ENCODE data around the gene GRIN2C.

Gene GRIN2C

DNA sequence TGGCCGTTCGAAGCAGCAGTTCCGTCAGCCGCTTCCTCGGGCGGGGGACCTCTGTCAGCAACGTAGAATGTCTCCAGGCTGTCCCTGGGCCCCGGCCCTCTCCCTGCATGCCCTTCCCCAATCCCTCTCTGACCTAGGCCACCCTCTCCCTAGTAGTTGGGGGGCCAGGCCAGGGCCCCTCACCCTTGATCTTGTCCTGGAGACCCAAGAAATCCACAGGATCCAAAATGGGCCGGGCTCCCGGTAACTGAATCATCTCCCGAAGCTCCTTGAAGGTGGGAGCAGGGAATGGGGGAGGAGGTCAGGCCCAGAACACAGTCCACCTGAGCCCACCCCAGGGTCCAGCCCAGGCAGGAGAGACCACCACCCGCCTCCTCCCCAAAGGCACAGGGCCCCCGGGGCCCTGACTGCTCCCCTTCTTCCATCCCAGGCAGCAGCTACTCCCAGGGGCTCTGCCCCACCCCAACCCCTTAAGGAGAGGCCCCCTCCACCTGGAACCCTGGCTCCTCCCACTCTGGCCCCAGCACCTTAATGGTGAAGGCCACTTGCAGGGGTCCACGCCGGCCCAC, 4.7 kb upstream of the GRIN2C start:
- Mint-ChIP-seq H3K4me1 (ENCODE audit: low read depth) (peaks cover 33% of the 10 kb centered on the region), H3K9me3 (no peaks in the 10 kb centered on the region), H3K36me3 (ENCODE audit: low read depth) (no peaks in the 10 kb centered on the region), H3K27me3 (peaks cover 51% of the 10 kb centered on the region), H3K4me3 (no peak overlapping the region), H3K27ac (no peak overlapping the region)
- intact Hi-C loops (cut with micrococcal nuclease) = no loop called here

DNA sequence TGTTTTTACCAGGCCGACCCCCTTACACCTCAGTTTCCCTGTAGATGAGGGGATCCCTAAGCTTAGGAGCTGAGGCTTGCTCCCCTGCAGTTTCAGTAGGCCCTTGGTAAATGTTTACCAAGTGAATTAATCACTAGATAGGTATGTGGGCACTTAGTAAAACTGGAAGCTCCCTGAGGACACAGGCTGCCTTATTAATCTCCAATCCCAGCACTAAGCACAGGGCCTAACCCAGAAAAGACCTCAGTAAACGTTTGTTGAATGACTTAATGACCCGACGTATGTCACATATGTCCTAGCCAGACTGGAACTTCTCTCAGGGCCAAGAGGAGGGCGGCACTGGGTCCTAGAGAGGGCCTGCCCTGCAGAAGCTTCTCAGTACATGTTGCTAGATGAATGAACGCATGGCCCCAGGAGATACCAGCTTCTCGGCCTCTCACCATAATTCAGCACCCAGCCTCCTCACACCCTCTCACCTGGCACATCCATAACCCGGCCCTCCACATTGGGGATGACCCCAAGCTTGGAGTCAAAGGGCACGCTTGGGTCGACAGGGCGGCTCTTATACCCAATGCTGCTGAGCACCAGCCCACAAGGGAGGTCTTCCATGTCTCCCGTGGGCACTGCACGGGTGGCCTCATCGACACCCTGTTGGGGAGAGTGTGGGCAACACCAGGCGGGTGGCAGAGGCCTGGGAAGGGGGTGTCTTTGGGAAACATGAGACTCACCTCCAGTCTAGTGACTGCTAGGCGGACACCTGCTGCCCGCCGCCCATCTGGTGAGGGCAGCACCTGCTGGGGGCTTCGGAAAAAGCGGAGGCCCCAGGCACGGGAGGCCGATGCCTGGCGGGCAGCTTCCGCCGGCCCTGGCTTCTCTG, 4.0 kb upstream of the GRIN2C start:
- intact Hi-C loops (cut with micrococcal nuclease) = no loop called here

GRCh38 chr17:74862919-74863318, 3.2 kb upstream of the GRIN2C start:
- Mint-ChIP-seq H3K27me3 (peaks cover 56% of the 10 kb centered on the region), H3K27ac (no peak overlapping the region), H3K36me3 (ENCODE audit: low read depth) (no peaks in the 10 kb centered on the region), H3K4me1 (ENCODE audit: low read depth) (peaks cover 28% of the 10 kb centered on the region), H3K9me3 (no peaks in the 10 kb centered on the region), H3K4me3 (no peak overlapping the region)
- intact Hi-C loops (cut with micrococcal nuclease) = no loop called here

More for the DNA sequence above, 4.0 kb upstream of the GRIN2C start:
- peaks cover 30% of the 10 kb centered on the region for H3K4me1 Mint-ChIP-seq (ENCODE audit: low read depth)
- H3K9me3 Mint-ChIP-seq = no peaks in the 10 kb centered on the region
- H3K27me3 Mint-ChIP-seq = peaks cover 53% of the 10 kb centered on the region
- H3K36me3 Mint-ChIP-seq (ENCODE audit: low read depth) = no peaks in the 10 kb centered on the region
- H3K4me3 Mint-ChIP-seq = no peak overlapping the region
- H3K27ac Mint-ChIP-seq = no peak overlapping the region

GRCh38 chr17:74862108-74862901, 2.6 kb upstream of the GRIN2C start:
- no peak overlapping the region for H3K4me3 Mint-ChIP-seq
- peaks cover 62% of the 10 kb centered on the region for H3K27me3 Mint-ChIP-seq
- intact Hi-C loops (cut with micrococcal nuclease) = no loop called here

DNA sequence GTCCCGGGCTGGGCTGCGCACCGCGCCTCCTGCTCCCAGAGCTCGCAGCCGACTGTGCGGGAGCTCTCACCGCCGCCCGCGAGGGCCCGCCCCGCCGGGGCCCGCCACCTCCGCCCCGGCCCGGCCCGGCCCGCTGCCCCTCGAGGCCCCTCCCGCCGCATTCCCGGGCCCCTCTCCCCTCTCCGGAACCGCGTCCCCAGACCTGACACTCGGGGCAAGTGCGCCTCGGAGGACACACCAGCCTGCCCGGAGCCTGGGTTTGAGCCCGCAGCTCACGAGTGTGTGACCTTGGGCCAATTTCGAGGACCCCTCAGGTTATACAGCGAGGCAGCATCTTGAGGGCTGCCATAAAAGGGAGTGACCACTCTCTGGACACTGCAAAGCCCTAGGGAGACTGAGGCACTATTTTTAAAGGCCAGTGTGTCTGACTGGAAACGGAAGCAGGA, 2.0 kb upstream of the GRIN2C start:
- intact Hi-C loops (cut with micrococcal nuclease) = no loop called here
- Mint-ChIP-seq H3K9me3 (no peaks in the 10 kb centered on the region), H3K27me3 (peaks cover 69% of the 10 kb centered on the region), H3K4me3 (peak overlapping the region; percentile 44), H3K4me1 (ENCODE audit: low read depth) (peaks cover 28% of the 10 kb centered on the region), H3K36me3 (ENCODE audit: low read depth) (no peaks in the 10 kb centered on the region), H3K27ac (no peak overlapping the region)

More at GRCh38 chr17:74862108-74862901, 2.6 kb upstream of the GRIN2C start:
- Mint-ChIP-seq H3K27ac (no peak overlapping the region), H3K36me3 (ENCODE audit: low read depth) (no peaks in the 10 kb centered on the region), H3K9me3 (no peaks in the 10 kb centered on the region), H3K4me1 (ENCODE audit: low read depth) (peaks cover 28% of the 10 kb centered on the region)

DNA sequence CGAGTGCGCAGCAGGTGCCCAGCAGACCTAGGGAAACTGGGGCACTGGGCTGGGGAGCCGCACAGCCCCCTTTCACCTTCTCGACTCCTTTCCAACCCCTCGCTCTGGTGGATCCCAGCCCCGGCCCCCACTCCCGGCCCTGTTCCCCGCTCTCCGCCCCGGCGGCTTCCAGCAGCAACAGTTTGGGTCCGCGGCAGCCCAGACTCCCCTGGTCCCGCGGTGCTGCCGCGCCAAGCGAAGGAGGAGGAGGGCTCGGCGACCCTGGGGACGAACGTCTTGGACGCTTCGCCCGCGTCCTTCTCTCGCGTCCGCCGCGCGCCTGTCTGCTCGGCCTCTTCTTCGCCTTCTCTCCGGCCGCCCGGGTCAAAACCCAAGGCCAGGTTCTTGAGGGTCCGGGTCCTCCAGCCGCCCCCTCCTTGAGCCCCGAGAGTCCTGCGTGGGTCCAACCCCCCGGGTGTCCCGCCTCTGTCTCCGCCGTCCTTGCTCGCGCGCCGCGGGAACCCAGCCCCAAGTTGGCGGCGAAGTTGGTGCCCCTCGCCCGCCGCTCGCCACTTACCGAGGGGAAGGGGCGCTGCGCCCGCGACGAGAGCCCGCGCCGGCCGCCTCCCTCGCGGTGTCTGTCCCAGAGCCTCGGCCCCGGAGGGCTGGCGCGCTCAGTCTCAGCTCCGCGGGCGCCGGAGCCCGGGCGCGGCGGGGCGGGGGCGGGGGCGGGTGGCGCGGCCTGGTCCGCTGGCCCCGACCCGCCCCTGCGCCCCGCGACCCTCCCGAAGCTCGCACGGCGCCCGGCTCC, 1.4 kb upstream of the GRIN2C start:
- Mint-ChIP-seq H3K36me3 (ENCODE audit: low read depth) (no peaks in the 10 kb centered on the region), H3K27me3 (peaks cover 75% of the 10 kb centered on the region), H3K9me3 (no peaks in the 10 kb centered on the region), H3K4me3 (peak overlapping the region; percentile 44), H3K4me1 (ENCODE audit: low read depth) (peaks cover 28% of the 10 kb centered on the region), H3K27ac (no peak overlapping the region)
- intact Hi-C loops (cut with micrococcal nuclease) = no loop called here

DNA sequence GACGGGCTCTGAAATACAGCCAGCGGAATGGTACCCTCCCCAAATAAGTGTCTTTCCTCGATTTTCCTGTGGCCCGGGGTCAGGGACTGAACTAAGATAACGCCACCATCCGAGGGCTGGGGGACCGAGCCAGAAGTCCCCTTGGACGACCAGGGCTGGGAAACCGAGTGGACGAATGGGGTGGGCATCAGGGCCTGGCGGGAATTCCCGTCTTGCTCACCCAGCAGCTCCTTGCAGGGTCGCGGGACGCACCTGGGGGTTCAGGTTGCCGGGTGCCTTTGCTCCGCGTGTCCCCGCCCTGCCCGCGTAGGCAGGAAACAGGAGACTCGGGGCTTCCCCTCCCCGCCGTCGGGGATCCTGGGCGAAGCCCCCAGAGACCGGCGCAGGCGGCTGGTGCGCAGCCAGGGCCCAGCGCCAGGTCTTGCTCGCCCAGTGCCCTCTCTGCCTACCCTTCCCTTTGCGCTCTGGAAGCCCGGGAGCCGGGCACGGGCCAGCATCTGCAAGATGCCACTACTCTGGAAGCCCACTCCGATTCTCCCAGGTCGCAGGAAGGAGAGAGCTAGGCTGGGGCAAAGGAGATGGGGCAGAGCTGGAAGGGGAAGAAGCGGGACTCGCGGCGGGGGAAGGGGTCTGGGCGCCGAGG, 665 bp upstream of the GRIN2C start:
- peaks cover 82% of the 10 kb centered on the region for H3K27me3 Mint-ChIP-seq
- H3K4me3 Mint-ChIP-seq = no peak overlapping the region
- H3K4me1 Mint-ChIP-seq (ENCODE audit: low read depth) = peaks cover 28% of the 10 kb centered on the region
- H3K9me3 Mint-ChIP-seq = no peaks in the 10 kb centered on the region
- no peak overlapping the region for H3K27ac Mint-ChIP-seq
- H3K36me3 Mint-ChIP-seq (ENCODE audit: low read depth) = no peaks in the 10 kb centered on the region
- intact Hi-C loops (cut with micrococcal nuclease) = no loop called here

GRCh38 chr17:74858672-74859458, 820 bp downstream of the GRIN2C start:
- Mint-ChIP-seq H3K4me1 (ENCODE audit: low read depth) (peaks cover 21% of the 10 kb centered on the region), H3K36me3 (ENCODE audit: low read depth) (no peaks in the 10 kb centered on the region), H3K27ac (no peak overlapping the region), H3K27me3 (peaks cover 94% of the 10 kb centered on the region), H3K4me3 (peak overlapping the region; percentile 22), H3K9me3 (no peaks in the 10 kb centered on the region)
- intact Hi-C loops (cut with micrococcal nuclease) = no loop called here

DNA sequence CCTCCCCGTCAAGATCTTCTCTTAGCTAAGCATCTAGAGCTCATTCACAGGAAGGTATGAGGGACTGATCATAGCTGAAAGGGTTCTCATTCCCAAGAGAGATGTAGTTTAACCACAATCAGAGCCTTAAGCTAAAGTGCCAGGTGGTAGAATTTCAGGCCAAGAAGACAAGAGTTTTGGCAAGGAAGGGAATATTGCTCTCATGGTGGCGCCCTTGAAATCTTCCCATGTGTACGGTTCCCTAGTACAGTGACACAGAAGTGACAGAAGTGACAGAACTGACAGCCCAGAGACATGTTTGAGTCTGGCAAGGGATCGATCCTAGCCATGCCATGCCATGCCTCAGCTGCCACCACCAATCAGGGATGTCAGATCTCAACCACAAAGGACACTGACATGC, 2.5 kb downstream of the GRIN2C start:
- peaks cover 93% of the 10 kb centered on the region for H3K27me3 Mint-ChIP-seq
- intact Hi-C loops (cut with micrococcal nuclease) = no loop called here
- no peaks in the 10 kb centered on the region for H3K36me3 Mint-ChIP-seq (ENCODE audit: low read depth)
- no peak overlapping the region for H3K4me3 Mint-ChIP-seq
- peaks cover 20% of the 10 kb centered on the region for H3K4me1 Mint-ChIP-seq (ENCODE audit: low read depth)
- H3K9me3 Mint-ChIP-seq = no peaks in the 10 kb centered on the region
- H3K27ac Mint-ChIP-seq = no peak overlapping the region

GRCh38 chr17:74856112-74856511, 3.6 kb downstream of the GRIN2C start:
- no peak overlapping the region for H3K27ac Mint-ChIP-seq
- H3K4me3 Mint-ChIP-seq = no peak overlapping the region
- intact Hi-C loops (cut with micrococcal nuclease) = no loop called here
- peaks cover 95% of the 10 kb centered on the region for H3K27me3 Mint-ChIP-seq
- H3K4me1 Mint-ChIP-seq (ENCODE audit: low read depth) = peaks cover 12% of the 10 kb centered on the region
- H3K9me3 Mint-ChIP-seq = no peaks in the 10 kb centered on the region
- no peaks in the 10 kb centered on the region for H3K36me3 Mint-ChIP-seq (ENCODE audit: low read depth)

GRCh38 chr17:74855323-74855722, 4.4 kb downstream of the GRIN2C start:
- H3K36me3 Mint-ChIP-seq (ENCODE audit: low read depth) = no peaks in the 10 kb centered on the region
- H3K27me3 Mint-ChIP-seq = peaks cover 95% of the 10 kb centered on the region
- peaks cover 4% of the 10 kb centered on the region for H3K4me1 Mint-ChIP-seq (ENCODE audit: low read depth)
- intact Hi-C loops (cut with micrococcal nuclease) = no loop called here
- no peak overlapping the region for H3K27ac Mint-ChIP-seq
- no peaks in the 10 kb centered on the region for H3K9me3 Mint-ChIP-seq
- no peak overlapping the region for H3K4me3 Mint-ChIP-seq

- Mint-ChIP-seq H3K27me3 (peaks cover 95% of the 10 kb centered on the region), H3K9me3 (no peaks in the 10 kb centered on the region), H3K36me3 (ENCODE audit: low read depth) (no peaks in the 10 kb centered on the region), H3K27ac (no peak overlapping the region), H3K4me1 (ENCODE audit: low read depth) (no peaks in the 10 kb centered on the region), H3K4me3 (no peak overlapping the region)
- intact Hi-C loops (cut with micrococcal nuclease) = no loop called here
Observed at GRCh38 chr17:74854792-74855191, 4.9 kb downstream of the GRIN2C start.

Data from dendritic cell treated with granulocyte-macrophage colony-stimulating factor and Interleukin-4, amounts not matched to agents 40 ng/mL and 50 ng/mL, for 4 days (primary cell).